GM19043 (cell line): ENCODE data around the gene MRTFA.
"Not testable (repeated sequence)": the region's sequence is repeated elsewhere in the genome, so short reads cannot be mapped to it uniquely, and the experiment has no call there.

Source experiments
- ATAC-seq: cut with Tn5 transposase; IDR thresholded peaks from one replicate; pipeline ENCODE4 v1.9.1; 2021; ENCODE audit warnings: low read depth; ENCODE audit not compliant: unreplicated experiment

MRTFA gene

DNA sequence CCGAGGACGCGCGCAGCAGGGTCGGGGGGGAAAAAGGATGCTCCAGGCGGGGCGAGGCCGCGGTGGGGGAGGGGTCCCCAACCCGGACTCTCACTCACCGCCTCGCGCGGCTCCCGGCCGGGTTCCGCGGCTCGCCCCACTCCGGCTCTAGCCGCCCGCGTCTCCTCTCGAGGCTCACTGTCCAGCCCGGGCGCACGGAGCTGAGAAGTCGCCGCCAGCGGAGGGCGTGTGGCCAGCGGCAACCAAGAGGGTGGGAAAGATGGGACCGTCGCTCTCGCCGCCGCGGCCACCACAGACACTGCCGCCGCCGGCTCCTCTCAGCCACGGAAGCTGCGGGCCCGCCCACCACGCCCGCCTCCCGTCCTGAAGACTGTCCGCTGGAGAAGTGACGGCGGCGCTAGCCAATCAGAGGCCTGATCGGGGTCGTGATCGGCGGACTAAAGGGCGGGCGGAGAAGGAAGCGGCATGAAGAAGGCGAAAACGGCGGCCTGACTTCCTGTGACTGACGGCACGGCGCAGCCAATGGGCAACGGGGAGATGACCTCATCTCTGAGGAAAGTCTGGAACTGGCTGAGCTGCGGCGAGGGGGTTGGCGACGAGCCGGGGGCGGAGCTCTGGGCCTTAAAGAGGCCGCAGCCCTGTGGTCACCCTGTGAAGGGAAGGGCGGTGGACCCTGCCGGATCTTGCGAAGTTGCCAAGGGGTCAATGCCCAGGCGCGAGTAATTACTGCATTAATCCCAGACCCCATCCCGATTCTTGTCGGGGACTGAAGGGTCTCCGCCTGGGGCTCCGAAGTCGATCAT is at the start of gene MRTFA:
TSS of gene MRTFA (minus strand) at position 340 of the 803 bp plus-strand sequence.
- peak; percentile 86 for ATAC-seq

DNA sequence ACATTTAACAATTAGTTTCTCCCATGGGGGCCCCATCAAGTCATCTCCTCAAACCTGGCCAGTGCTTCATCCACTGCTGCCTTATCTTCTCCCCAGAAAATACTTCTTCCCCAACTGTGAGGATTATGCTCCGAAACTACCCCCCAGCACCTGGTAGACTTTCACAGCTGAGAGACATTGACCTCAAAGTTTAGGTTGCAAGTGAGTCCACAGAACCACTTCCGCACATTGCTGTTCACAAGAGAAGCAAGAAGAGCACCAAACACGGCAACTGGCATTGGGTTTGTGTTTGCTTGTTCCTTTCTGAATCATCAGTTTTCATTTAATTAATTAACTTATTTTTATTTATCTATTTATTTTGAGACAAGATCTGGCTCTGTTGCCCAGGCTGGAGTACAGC is 48.9 kb upstream of the MRTFA start:
- no peak for ATAC-seq

GRCh38 chr22:40684728-40685127 is 48.2 kb upstream of the MRTFA start:
- no peak for ATAC-seq

GRCh38 chr22:40681451-40681850 is 44.9 kb upstream of the MRTFA start:
- no peak for ATAC-seq

DNA sequence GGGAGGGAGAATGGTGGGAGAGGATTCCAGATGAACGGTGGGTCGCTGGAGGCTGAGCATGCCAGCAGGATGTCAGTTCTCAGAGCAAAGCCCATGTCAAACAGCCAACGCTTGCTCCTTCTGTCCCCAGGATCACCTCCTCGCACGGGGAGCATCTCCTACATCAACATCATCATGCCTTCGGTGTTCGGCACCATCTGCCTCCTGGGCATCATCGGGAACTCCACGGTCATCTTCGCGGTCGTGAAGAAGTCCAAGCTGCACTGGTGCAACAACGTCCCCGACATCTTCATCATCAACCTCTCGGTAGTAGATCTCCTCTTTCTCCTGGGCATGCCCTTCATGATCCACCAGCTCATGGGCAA is 44.3 kb upstream of the MRTFA start:
- ATAC-seq: no peak

DNA sequence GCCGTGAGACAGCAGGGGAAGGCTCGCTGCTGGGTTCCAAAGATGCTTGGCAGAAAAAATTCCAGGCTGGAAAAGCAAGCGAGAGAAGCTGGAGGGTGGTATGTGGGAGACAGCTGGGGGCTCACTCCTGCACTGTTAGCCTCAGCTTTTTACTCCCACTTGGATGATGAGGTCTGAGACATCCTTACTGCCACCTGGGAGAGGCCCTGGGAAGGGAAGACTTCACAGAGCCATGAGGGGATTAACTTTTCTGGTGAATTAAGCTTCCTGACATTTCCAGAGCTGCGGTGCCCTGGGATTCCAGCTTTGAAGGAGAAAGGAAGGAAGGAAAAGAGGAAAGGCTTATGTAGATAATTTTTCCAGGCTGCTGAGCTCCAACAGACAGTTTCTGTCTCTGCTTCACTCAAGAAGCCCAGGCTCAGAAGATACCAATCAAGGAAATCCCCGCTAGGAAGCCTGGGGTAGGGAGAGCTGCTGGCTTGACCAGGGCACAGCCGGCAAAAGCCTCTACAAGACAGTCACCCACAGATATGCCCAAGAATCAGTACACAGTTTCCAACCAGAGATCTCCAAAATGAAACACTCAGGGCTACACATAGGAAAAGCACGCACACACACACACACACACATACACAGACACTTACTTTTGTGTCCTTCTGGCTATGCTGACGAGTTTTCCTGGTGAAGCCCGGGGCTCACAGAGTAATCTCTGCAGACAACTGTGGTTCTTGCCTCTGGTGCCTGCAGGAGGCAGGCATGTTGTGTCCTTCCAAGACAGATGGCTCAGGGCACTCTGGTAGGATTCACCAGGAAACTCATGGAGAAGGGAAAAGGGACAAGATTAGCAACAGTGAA is 43.7 kb upstream of the MRTFA start:
- no peak for ATAC-seq

DNA sequence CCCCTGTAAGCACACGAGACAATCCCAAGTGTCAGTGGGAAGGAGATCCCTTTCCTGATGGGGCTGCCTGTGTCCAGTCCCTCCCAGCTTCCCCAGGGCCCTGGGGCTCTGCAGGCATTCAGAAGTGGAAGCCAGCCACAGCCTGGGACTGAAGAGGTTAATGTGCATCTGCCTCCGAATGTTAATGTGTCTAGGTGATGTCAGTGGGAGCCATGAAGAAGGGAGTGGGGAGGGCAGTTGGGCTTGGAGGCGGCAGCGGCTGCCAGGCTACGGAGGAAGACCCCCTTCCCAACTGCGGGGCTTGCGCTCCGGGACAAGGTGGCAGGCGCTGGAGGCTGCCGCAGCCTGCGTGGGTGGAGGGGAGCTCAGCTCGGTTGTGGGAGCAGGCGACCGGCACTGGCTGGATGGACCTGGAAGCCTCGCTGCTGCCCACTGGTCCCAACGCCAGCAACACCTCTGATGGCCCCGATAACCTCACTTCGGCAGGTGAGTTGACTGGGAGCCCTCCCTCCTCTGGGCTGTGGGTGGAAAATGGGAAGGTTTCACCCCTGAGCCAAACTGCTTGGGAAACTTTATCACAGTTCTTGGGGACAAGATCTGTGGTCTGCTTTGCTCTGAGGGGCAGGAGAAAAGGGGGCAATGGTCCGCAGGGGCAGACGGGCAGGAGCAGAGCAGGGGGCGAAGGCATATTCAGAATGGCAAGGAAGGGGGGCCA is 42.9 kb upstream of the MRTFA start, which contains the start of gene MCHR1:
TSS of gene MCHR1 (plus strand) at position 236 of the 715 bp plus-strand sequence. CDS start at position 405, 169 bp downstream.
- ATAC-seq: no peak

DNA sequence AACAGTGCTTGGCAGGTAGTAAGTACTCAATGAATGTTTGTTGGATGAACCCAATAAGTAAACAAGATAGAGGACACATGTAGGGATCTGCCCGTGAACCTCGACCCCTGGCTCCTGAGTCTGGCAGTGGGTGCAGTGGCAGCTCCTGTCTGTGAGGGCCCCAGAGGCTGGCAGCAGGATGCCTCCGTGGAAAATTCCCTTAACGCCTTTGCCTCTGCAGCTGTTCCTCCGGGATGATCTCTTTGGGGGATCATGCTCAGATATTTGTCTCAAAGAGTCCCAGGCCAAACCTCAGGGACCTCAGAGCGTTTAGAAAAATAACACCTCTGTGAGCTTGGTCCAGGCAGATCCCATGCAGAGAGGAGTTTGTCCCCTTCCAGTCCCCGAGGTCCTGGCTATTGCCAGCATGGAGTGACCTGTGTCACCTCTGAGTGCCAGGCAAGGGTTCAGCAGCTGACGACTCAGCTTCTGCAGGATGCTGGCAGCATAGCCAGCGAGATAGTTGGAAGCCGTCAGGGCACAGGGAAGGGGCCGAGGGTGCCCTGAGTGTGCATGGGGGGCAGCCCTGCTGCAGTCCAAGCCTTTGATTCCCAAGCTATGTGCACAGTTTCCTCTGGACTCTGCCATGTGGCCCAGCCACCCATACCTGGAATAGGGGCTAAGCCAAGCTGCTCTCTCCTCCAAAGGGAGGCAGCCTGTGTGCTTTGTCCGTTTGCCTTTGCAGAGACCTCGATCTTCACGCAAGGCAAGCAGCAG is 42.2 kb upstream of the MRTFA start:
- ATAC-seq: no peak

DNA sequence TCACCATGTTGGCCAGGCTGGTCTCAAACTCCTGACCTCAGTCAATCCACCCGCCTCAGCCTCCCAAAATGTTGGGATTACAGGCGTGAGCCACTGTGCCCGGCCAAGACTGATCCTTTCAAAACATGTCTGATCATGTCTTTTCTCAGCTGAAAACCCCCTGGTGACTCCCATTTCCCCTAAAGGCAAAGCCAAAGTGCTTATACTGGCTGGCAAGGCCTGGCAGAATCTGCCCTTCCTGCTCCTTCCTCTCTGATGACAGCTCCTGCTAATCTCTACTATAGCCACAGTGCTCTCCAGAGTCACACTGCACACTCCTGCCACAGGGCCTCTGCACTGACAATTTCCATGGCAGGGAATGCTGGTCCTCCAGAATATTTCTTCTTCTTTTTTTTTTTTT is 40.1 kb upstream of the MRTFA start:
- no peak for ATAC-seq

DNA sequence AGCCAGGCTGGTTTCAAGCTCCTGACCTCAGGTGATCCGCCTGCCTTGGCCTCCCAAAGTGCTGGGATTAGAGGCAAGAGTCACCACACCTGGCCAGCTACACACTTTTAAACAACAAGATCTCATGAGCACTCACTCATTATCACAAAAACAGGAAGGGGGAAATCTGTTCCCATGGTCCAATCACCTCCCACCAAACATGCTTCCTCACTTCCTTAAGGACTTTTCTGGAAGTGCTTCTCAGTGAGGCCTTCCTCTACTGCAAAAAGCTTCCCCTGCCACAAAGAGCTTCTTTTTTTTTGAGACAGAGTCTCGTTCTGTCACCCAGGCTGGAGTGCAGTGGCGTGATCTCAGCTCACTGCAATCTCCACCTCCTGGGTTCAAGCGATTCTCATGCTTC is 39.6 kb upstream of the MRTFA start:
- not testable (repeated sequence) for ATAC-seq

- ATAC-seq: no peak
These were observed 37.8 kb upstream of the MRTFA start for GRCh38 chr22:40674274-40674673.

DNA sequence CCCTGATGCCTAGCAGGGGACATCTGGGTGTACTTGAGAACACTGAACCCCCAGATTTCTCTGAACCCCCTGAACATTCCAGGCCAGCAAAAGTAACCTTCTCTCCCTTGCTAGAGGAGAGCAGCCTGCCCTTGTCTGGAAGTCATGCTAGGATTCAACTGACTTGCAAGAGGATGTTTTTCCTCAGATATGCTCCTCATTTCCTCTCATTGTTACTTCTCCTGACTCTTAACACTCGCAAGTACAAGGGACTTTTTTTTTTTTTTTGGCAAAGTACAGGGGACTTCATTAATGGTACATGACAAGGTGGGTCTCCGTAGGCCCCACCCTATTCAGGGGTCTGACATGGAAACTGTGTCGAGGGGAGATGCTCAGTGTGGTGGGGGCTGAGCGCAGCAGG is 36.5 kb upstream of the MRTFA start:
- ATAC-seq: no peak

GRCh38 chr22:40671796-40672360 is 35.4 kb upstream of the MRTFA start:
- ATAC-seq: no peak

DNA sequence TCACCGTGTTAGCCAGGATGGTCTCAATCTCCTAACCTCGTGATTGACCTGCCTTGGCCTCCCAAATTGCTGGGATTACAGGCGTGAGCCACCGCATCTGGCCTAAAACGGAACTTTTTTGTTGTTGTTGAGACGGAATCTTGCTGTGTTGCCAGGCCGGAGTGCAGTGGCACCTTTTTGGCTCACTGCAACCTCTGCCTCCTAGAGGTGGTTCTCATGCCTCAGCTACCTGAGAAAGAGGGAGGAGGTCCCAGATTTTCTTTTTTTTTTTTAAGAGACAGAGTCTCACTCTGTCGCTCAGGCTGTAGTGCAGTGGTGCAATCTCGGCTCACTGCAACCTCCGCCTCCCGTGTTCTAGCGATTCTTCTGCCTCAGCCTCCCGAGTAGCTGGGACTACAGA is 34.9 kb upstream of the MRTFA start:
- ATAC-seq: no peak

DNA sequence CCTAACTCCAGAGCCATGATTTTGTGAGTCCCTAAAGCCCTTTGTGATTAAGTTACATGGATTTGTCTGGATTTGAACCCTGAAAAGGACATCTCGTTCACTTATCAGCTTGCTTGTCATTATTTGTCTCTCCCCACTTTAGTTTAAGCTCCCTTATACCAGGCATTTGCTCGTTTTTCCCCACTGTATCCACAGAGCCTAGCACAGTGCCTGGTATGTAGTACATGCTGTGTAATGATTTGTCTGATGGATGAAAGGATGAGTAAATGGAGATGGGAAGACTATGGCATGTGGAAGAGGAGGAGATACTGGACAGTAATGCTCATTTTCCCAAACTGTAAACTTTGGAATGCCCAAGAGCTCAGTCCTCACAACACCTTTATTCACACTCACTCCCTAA is 33.5 kb upstream of the MRTFA start:
- no peak for ATAC-seq

- ATAC-seq: no peak
These were observed 32.3 kb upstream of the MRTFA start for GRCh38 chr22:40668611-40669411.

GRCh38 chr22:40666151-40666848 is 29.8 kb upstream of the MRTFA start:
- ATAC-seq: no peak

- no peak for ATAC-seq
These were observed 28.8 kb upstream of the MRTFA start for GRCh38 chr22:40665312-40665711.

- ATAC-seq: no peak
These were observed 25.2 kb upstream of the MRTFA start for GRCh38 chr22:40661671-40662070.
